Measurements from ENCODE around the gene WDHD1.
"Not testable (repeated sequence)": the region's sequence is repeated elsewhere in the genome, so short reads cannot be mapped to it uniquely, and the experiment has no call there.

The WDHD1 gene

GRCh38 chr14:54926570-54926969, 100.3 kb downstream of the WDHD1 start:
- H3K4me1 ChIP-seq (ENCODE audit: control insufficient read depth, insufficient read depth, low read length); H3K36me3 ChIP-seq (ENCODE audit: insufficient read depth, low read length); H3K27me3 ChIP-seq (ENCODE audit: control insufficient read depth, insufficient read depth, low read length); H3K9ac ChIP-seq (ENCODE audit: low read depth, low read length); H3K4me3 ChIP-seq (ENCODE audit: low read length); H3K9me3 ChIP-seq (replicated peaks; ENCODE audit: low read length); H3K4me2 ChIP-seq (ENCODE audit: low read length): not testable (repeated sequence)

DNA sequence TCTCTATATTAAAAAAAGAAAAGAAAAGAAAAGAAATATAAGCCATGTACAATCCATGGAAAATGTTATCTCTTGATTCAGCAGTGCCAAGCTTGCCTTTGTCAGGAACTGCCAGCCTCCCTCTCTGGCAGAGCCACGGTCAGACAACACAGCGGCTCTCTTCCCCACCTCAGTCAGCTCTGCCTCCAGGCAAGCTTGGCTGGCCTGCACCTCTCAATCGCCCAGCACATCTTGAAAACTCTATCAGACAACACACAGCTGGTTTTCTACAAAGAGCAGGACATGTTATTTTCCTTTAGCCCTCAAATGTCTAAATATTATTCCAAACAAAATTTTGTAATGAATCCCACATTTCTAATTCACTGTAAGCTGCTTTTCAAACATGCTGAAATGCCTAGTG, 104.3 kb downstream of the WDHD1 start:
- Histone ChIP-seq H3K9ac (ENCODE audit: low read depth, low read length) (no peak overlapping the region), H3K4me2 (ENCODE audit: low read length) (no peak overlapping the region), H3K4me3 (ENCODE audit: low read length) (no peak overlapping the region), H3K4me1 (ENCODE audit: control insufficient read depth, insufficient read depth, low read length) (no peaks in the 10 kb centered on the region), H3K36me3 (ENCODE audit: insufficient read depth, low read length) (no peaks in the 10 kb centered on the region), H3K9me3 (replicated peaks; ENCODE audit: low read length) (no peaks in the 10 kb centered on the region), H3K27me3 (ENCODE audit: control insufficient read depth, insufficient read depth, low read length) (no peaks in the 10 kb centered on the region)

GRCh38 chr14:54920052-54920451, 106.8 kb downstream of the WDHD1 start:
- H3K4me3 ChIP-seq (ENCODE audit: low read length) = no peak overlapping the region
- H3K36me3 ChIP-seq (ENCODE audit: insufficient read depth, low read length) = no peaks in the 10 kb centered on the region
- H3K4me1 ChIP-seq (ENCODE audit: control insufficient read depth, insufficient read depth, low read length) = no peaks in the 10 kb centered on the region
- H3K4me2 ChIP-seq (ENCODE audit: low read length) = no peak overlapping the region
- H3K9ac ChIP-seq (ENCODE audit: low read depth, low read length) = no peak overlapping the region
- H3K9me3 ChIP-seq (replicated peaks; ENCODE audit: low read length) = no peaks in the 10 kb centered on the region
- no peaks in the 10 kb centered on the region for H3K27me3 ChIP-seq (ENCODE audit: control insufficient read depth, insufficient read depth, low read length)

DNA sequence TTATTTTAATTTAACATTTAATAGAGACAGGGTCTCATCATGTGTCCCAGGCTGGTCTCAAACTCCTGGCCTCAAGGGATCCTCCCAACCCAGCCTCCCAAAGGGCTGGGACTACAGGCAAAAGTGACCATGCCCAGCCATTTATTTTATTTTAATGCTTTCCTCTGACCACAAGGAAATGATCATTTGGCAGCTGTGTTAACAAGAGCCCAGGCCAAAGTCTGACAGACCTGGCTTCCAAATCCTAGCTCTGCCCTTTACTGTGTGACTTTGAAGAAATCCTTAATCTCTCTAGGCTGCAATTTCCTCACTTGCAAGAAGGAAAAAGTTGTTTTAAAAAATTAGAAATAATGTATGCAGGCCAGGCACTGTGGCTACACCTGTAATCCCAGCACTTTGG, 107.6 kb downstream of the WDHD1 start:
- Histone ChIP-seq H3K9me3 (replicated peaks; ENCODE audit: low read length) (no peaks in the 10 kb centered on the region), H3K27me3 (ENCODE audit: control insufficient read depth, insufficient read depth, low read length) (no peaks in the 10 kb centered on the region), H3K36me3 (ENCODE audit: insufficient read depth, low read length) (no peaks in the 10 kb centered on the region), H3K4me1 (ENCODE audit: control insufficient read depth, insufficient read depth, low read length) (no peaks in the 10 kb centered on the region), H3K4me2 (ENCODE audit: low read length) (no peak overlapping the region), H3K4me3 (ENCODE audit: low read length) (no peak overlapping the region), H3K9ac (ENCODE audit: low read depth, low read length) (no peak overlapping the region)

DNA sequence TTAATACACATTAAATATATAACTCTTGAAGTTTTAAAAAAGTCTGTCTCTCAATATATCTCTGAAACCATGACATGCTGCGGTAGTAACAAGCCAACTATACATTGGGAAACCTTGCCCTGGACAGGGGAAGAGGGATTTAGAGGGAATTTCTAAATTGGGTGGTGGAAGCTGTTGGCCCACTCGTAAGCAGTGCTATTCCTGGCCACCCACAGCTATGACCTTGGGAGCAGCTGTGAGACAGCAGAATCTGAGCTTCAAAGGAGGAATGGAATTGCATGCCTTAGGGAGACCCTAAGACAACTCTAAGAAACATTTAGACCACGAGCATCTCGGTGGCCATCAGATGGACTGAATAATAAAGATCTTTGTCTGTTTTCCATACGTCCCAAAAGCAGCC, 108.5 kb downstream of the WDHD1 start:
- no peak overlapping the region for H3K4me2 ChIP-seq (ENCODE audit: low read length)
- H3K27me3 ChIP-seq (ENCODE audit: control insufficient read depth, insufficient read depth, low read length) = no peaks in the 10 kb centered on the region
- H3K9me3 ChIP-seq (replicated peaks; ENCODE audit: low read length) = no peaks in the 10 kb centered on the region
- no peaks in the 10 kb centered on the region for H3K36me3 ChIP-seq (ENCODE audit: insufficient read depth, low read length)
- no peak overlapping the region for H3K9ac ChIP-seq (ENCODE audit: low read depth, low read length)
- no peaks in the 10 kb centered on the region for H3K4me1 ChIP-seq (ENCODE audit: control insufficient read depth, insufficient read depth, low read length)
- no peak overlapping the region for H3K4me3 ChIP-seq (ENCODE audit: low read length)

- Histone ChIP-seq H3K4me1 (ENCODE audit: control insufficient read depth, insufficient read depth, low read length) (no peaks in the 10 kb centered on the region), H3K4me2 (ENCODE audit: low read length) (no peak overlapping the region), H3K36me3 (ENCODE audit: insufficient read depth, low read length) (no peaks in the 10 kb centered on the region), H3K4me3 (ENCODE audit: low read length) (no peak overlapping the region), H3K27me3 (ENCODE audit: control insufficient read depth, insufficient read depth, low read length) (no peaks in the 10 kb centered on the region), H3K9ac (ENCODE audit: low read depth, low read length) (no peak overlapping the region), H3K9me3 (replicated peaks; ENCODE audit: low read length) (no peaks in the 10 kb centered on the region)
Measured at GRCh38 chr14:54916101-54916500, 110.8 kb downstream of the WDHD1 start.

- Histone ChIP-seq H3K9me3 (replicated peaks; ENCODE audit: low read length) (no peaks in the 10 kb centered on the region), H3K4me3 (ENCODE audit: low read length) (no peak overlapping the region), H3K36me3 (ENCODE audit: insufficient read depth, low read length) (no peaks in the 10 kb centered on the region), H3K4me2 (ENCODE audit: low read length) (no peak overlapping the region), H3K27me3 (ENCODE audit: control insufficient read depth, insufficient read depth, low read length) (no peaks in the 10 kb centered on the region), H3K4me1 (ENCODE audit: control insufficient read depth, insufficient read depth, low read length) (no peaks in the 10 kb centered on the region), H3K9ac (ENCODE audit: low read depth, low read length) (no peak overlapping the region)
Measured at GRCh38 chr14:54909817-54910558, 116.9 kb downstream of the WDHD1 start.

DNA sequence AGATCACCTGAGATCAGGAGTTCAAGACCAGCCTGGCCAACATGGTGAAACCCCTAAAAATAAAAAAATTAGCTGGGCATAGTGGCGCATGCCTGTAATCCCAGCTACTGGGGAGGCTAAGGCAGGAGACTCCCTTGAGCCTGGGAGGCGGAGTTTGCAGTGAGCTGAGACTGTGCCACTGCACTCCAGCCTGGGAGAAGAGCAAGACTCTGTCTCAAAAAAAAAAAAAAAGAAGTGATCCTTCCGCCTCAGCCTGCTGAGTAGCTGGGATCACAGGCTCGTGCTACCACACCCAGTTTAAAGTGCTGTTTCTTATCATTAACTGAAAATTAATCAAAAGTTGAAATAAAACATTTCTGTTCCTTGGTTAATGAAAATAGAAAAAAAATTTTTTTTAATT, 117.9 kb downstream of the WDHD1 start:
- not testable (repeated sequence) for H3K4me3 ChIP-seq (ENCODE audit: low read length); H3K27me3 ChIP-seq (ENCODE audit: control insufficient read depth, insufficient read depth, low read length); H3K9ac ChIP-seq (ENCODE audit: low read depth, low read length); H3K4me2 ChIP-seq (ENCODE audit: low read length); H3K4me1 ChIP-seq (ENCODE audit: control insufficient read depth, insufficient read depth, low read length); H3K36me3 ChIP-seq (ENCODE audit: insufficient read depth, low read length); H3K9me3 ChIP-seq (replicated peaks; ENCODE audit: low read length)

DNA sequence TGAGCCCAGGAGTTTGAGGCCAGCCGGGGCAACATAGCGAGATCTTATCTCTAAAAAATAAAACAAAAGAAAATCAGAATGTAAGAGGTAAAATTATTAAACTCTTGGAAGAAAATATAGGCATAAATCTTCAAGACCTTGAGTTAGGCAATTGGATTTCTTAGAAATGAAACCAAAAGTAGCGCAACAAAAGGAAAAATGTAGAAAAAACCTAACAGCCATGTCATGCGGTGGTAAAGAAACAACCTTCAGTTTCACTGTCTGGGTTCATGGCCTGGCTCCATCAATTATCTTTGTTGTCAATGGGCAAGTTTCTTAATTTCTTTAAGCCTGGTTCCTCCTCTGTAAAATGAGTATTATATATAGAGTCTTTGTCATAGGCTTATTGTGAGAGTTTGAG, 118.7 kb downstream of the WDHD1 start:
- Histone ChIP-seq H3K4me3 (ENCODE audit: low read length) (no peak overlapping the region), H3K36me3 (ENCODE audit: insufficient read depth, low read length) (no peaks in the 10 kb centered on the region)

DNA sequence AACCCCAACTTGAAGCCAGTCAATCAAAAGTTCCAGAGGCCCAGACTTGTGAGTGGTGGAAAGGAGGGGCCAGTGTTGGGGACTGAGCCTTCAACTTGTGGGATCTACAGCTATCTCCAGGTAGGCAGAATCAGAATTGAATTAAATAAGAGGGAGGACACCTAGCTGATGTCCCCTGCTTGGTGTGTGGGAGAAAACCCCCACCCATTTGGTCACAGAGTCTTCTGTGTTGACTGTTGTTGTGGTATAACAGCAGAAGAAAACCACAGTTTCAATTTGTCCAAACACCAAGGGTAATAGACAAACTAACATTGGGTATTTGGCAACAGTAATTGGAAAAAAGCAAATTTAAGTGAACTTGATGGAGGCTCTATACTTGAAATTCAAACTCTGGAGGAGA, 120.8 kb downstream of the WDHD1 start:
- Histone ChIP-seq H3K4me2 (ENCODE audit: low read length) (no peak overlapping the region), H3K4me3 (ENCODE audit: low read length) (no peak overlapping the region), H3K27me3 (ENCODE audit: control insufficient read depth, insufficient read depth, low read length) (peaks cover 9% of the 10 kb centered on the region), H3K4me1 (ENCODE audit: control insufficient read depth, insufficient read depth, low read length) (peaks cover 8% of the 10 kb centered on the region), H3K36me3 (ENCODE audit: insufficient read depth, low read length) (no peaks in the 10 kb centered on the region), H3K9me3 (replicated peaks; ENCODE audit: low read length) (no peaks in the 10 kb centered on the region), H3K9ac (ENCODE audit: low read depth, low read length) (no peak overlapping the region)

More for the DNA sequence above, 118.7 kb downstream of the WDHD1 start:
- Histone ChIP-seq H3K4me1 (ENCODE audit: control insufficient read depth, insufficient read depth, low read length) (no peaks in the 10 kb centered on the region), H3K27me3 (ENCODE audit: control insufficient read depth, insufficient read depth, low read length) (no peaks in the 10 kb centered on the region), H3K9ac (ENCODE audit: low read depth, low read length) (no peak overlapping the region), H3K4me2 (ENCODE audit: low read length) (no peak overlapping the region), H3K9me3 (replicated peaks; ENCODE audit: low read length) (no peaks in the 10 kb centered on the region)

GRCh38 chr14:54902521-54903420, 124.1 kb downstream of the WDHD1 start, which contains the start of gene GCH1:
Gene GCH1, minus strand, starts transcription at chr14:54902826. Its CDS starts 163 bp downstream, at chr14:54902663.
- Histone ChIP-seq H3K9ac (ENCODE audit: low read depth, low read length) (peak within 1 kb of the TSS; percentile 67), H3K36me3 (ENCODE audit: insufficient read depth, low read length) (no peaks in the 10 kb centered on the region), H3K27me3 (ENCODE audit: control insufficient read depth, insufficient read depth, low read length) (peaks cover 14% of the 10 kb centered on the region), H3K4me3 (ENCODE audit: low read length) (peak within 1 kb of the TSS; percentile 93), H3K4me1 (ENCODE audit: control insufficient read depth, insufficient read depth, low read length) (peaks cover 8% of the 10 kb centered on the region), H3K4me2 (ENCODE audit: low read length) (peak within 1 kb of the TSS; percentile 100), H3K9me3 (replicated peaks; ENCODE audit: low read length) (no peaks in the 10 kb centered on the region)

Measured in skeletal muscle satellite cell (primary cell).